HG02884 (cell line): ENCODE data around the gene KLHL2.
A peak's percentile ranks its signal among the peaks of the same experiment; 100 is the strongest.
"Not testable (repeated sequence)": the region's sequence is repeated elsewhere in the genome, so short reads cannot be mapped to it uniquely, and the experiment has no call there.

Source experiments
- ATAC-seq: cut with Tn5 transposase; IDR thresholded peaks from one replicate; pipeline ENCODE4 v1.9.1; 2021; ENCODE audit warnings: mild to moderate bottlenecking, moderate library complexity; ENCODE audit not compliant: unreplicated experiment

The KLHL2 gene

DNA sequence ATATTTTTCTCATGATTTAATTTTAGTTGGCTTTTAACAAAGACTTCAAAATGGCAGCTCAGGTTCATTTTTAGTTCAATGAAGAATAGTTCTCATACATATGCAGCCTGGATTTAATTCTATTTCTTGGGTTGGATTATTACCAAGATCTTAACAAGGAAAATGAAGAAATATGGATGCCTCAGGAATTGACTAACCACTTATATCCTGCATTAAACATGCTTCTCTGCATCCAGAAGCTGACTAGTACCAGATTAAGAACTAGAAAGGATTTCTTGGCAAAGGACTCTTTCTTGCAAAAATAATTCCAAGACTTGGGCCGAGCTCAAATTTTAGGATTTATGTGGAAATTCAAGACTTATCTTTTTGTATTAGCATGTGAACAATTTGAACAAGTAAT is 5.6 kb upstream of the KLHL2 start:
- ATAC-seq, result no peak

DNA sequence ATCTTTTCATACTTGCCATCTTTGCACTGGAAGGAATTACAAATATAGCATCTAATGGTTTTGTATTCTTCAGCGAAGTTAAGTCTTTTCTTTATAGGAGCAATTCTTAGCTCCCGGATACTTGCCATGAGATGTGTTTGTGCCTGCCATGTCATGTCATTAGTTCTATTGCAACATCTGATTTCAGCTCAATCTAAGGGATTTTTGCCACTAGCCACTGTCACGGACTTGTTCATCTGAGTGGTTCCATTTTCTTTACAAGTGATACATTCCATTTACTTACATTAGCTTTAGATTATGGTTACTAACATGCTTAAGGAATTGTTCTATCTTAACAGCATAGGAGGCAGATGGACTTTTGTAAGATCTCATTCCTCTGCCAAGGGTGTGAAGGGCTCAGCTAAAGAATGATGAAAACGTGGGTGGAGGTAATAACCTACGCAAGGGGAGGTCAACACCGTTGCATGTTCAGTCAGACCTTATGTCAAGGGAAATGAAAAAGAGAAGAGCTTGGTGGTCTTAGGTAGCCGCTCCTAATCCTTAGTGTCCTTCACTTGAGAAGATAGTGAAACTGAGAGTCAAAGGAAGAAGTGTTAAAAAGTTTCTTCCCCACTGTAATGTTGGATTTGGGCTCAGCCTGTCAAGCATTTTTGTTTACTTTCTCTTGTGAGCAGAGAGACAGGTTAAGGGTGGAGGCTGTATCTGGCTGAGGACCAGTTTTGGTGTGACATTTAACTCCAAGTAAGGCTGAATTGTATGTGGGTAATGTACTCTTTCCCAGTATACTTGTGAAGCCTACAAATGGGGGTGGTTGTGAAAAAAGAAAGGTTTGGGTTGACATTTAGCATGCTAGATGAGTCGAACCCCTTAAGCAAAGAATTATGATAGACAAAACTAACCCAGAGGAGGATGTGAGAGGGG is 3.6 kb upstream of the KLHL2 start:
- ATAC-seq, result no peak

DNA sequence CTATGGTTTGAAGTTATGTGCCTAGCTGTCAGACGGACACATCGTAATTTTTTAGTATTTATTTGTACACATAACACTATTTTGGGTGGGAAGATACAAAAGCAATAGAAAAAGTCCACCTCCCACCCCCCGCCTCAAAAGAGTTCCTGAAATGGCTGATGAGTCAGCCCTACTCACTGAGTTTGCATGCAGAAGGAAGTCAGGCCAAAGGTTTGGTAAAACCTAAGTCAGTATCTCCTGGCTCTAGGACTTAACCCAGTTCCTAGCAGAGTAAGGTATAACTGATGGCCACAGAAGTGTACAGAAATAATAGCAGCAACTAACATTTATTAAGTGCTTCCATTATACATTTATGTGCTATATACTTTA is 2.9 kb upstream of the KLHL2 start:
- no peak for ATAC-seq

DNA sequence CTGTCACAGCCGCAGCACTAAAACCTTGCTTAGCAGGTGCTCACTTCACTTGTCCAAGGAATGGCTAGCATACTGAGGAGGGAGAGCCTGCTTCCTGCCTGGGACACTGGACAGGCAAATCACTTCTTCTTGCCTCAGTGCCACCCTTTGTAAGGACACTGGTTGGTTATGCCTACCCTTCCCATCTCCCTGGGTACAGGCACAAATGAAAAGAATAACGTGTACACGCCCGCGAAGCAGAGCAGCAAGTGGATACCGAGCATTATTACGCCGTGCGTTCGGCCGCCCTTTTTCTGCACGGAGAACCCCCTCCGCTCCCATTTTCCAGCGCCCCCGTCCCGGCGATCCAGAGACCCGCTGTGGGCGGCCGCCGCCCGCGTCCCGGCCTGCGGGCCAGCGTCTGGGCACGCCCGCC is 338 bp upstream of the KLHL2 start:
- peak; percentile 25 for ATAC-seq

DNA sequence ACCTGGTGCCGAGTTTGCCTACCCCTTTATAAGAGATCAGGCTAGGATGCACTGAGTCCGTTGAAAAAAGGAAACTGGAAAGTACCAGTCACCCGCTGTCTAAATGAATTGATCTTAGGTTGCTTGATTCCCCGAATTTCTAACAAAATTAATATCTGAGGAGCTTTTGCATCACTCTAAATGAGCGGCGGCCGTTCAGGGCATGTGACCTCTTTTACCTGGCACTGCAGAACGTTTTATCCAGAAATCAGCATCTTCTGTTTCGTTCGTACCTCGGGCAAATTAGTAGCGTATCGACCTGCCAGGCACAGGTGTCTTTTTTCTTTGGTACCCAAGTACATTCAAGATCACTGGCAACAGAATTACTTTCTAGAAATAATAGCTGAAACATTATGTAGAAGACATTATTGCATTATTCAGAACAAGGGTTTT is 876 bp downstream of the KLHL2 start:
- ATAC-seq, result no peak

DNA sequence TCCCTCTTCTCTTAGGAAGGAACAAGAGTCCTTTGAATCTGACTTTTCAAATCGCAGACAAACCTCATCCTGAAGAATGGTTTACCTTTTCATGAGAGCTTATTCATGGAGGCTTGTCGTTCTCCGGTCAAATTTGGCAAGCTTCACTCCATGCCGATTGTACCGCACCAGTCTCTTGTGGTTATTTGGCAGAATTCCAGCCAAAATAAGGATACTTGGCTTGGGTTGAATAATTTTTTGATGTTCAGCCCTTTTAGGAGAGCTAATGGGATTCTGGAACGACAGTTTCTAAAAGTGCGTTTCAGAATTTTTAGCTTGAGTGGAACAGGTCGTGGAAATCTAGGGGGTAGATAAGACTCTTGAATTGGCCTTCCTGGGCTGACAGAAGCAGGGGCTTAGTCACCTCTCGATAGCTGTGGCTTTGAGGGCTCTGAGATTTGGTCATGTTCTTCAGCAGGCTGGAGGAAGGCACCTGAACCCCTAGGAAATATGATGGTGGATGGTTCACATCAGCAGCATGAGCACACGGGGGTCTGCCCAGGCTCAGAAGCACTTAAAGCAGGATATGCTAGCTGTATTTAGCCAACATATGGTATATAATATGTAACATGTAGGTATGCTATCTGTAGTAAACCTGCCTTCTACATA is 1.5 kb downstream of the KLHL2 start:
- no peak for ATAC-seq

DNA sequence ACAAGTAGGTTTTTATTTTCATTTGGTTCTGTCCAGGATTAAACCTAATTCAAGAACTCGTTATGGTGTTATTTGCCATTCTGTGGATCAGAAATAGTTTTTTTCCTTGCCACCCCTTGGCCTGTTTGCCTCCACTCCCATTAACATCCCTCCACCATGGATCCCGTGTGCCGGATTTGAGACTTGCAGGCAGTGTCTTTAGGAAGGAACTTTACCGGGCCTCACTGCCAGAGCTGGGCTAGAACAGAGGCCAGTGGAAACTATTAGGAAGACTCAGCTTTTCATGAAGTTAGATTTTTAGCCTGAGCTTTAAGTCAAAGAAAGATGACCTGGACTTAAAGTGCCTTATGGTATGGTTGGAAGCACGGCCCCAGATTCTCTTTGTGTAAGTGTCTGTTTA is 2.4 kb downstream of the KLHL2 start:
- ATAC-seq, result no peak

DNA sequence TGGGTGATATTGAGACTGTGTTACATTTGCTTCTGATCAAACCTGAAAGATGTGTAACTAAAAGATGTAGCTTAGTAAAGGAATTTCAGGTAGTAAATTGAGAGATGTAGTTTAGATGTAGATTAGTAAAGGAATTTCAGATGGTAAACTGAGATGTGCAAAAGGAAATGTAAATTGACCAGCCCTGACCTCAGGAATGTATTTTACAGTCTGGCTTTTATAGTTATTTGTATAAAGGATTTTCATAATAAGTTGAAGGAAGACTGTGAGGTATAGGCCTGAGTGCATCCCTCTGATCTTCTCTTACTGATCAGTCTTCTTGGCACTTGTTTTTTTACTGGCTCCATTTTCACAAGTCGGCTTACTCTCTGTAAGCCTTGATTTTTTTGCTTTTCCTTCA is 3.2 kb downstream of the KLHL2 start:
- no peak for ATAC-seq

DNA sequence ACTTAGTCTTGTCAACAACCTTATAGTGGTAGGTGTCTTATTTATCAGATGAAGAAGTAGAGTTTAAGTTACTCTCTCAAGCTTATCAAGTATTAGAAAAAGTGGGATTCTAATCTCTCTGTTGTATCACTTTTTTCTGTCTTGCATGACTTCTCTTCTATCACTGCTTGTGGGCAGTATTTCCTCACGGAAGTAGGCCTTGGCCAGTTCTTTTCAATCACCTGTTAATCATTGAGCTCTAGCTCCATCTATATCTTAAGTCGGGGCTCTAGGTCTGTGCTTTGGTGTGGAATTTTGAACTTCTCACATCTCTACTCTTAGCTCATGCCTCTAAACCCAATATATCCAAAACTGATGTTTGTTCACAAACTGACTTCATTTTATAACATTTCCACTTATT is 5.3 kb downstream of the KLHL2 start:
- ATAC-seq, result not testable (repeated sequence)

DNA sequence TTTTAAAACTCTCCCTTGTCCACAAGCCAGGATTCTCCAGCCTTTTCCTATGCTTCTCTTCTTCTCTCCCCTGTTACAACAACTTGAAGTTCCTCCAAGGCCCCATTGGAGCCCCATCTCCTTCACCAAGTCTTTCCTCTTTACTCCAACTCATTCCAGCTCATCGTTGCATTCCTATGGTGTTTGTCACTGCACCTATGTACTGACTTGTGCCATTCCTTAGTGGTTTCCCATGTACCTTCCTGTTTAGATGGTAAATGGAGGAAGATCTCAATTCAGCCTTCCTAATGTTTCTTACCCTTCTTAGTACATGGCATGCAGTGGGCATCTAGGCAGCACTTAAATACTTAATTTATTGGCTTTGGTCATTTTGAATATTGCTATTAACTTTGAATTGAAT is 6.0 kb downstream of the KLHL2 start:
- not testable (repeated sequence) for ATAC-seq

DNA sequence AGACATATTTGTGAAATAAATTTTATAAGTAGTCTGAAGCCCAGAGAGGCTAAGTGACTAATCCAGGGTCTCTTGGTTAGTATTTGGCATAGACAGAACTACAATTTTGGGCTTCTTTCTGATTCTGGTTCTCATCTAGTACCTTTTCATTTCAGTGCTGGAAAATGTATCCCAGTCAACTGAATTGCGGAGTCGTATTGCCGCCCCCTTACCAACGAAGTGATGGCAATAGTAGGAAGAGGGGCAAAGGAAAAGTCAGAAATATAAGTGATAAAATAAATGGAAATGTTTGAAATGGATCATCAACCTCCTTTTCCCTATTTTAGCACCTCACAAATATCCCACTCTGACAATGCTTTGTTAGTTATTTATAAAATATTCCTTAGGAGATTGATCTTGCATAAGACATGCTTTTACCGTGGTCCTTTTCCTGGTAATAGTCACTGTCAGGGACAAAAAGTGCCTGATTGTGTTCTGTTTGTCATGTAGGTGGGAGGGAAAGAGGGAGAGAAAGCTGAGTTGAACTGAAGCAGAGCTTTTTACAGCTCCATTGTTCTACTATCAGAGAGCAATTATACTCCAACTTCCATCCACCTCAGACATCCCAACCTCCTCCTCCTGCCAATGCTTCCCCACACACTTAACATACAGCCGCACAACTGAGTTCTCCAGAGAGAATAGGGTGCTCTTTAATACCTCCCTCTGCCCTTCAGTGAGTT is 6.8 kb downstream of the KLHL2 start:
- ATAC-seq, result not testable (repeated sequence)

DNA sequence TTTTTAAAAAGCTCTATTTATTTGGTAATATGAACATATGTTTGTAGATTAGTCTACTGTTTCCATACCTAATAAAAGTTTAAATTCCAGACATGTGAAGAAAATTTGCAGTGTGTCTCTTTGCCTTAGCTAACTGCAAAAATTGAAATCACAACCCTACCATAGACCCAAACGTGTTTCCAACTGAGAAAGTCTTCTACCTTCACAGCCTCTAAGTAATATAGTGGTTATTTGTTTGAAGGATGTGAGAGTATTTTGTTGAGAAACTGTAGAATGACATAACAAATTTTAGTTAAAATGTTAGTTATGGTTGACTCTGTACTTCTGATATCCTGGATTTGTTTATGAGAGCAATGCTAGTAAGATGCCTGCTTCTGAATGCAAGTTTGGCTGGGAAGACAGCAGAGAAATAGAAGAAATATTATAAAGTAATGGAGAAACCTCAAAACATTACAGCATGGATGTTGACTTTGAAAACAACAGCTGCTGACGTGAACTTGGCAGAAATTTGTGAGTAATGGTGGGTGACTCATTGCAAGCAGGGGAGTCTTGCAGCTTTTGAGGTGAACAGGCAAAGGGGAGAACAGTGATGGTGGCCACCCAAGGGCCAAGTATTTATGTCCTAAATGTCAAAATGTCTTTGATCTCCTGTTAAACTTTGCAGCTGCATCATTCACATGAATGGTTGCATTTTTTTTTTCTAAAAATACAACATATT is 7.8 kb downstream of the KLHL2 start:
- ATAC-seq, result peak; percentile 69

DNA sequence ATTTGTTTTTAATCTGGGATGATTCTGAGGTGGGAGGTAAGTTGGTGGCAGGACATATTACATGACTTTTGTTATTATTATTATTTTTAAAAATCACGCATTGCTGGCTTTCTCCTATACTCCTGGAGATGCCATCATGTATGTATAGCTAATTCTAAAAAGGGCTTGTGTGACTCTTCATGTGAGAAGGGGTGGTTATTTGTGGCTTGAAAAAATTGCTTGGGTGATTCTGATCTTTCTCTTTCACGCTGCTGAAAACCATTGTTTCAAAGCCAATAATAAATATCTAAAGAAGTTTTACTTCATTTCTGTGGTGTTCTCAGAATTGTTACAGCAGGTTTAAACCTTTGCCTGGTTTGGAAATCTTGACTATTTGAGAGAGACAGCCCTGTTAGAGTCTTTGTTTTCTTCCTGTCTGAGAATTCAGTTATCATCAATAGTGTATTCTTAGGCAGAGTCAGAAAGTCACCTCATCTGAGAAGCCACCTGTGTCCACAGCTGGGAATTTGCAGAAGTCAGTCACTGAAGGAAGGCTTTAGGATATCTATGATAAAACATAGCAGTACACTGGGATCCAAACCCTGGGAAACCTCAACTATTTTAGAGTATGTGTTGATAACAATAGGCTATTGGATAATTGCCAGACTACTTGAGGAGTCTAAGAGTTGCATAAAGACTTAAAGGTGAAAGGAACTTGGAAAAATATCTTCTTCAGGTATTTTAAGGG is 8.6 kb downstream of the KLHL2 start:
- ATAC-seq, result peak; percentile 65

DNA sequence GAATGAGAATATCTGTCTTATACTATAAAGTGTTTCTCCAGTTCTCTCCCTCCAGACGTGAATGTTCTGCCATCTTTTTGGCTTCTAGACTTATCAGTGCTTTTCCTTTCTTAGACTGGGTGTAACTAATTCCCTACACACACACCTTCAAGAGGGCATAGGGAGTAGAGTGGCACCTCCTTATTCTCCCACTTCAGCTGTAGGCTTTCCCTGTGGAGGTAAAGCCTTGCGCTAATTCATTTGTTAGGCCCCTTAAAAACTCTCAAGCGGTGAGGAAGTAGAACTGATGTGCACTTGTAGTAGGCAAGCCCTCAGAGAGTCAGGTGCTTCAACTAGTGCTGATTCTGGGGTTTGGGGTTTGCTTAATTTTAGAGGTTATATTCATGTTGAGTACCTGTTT is 10.0 kb downstream of the KLHL2 start:
- no peak for ATAC-seq

DNA sequence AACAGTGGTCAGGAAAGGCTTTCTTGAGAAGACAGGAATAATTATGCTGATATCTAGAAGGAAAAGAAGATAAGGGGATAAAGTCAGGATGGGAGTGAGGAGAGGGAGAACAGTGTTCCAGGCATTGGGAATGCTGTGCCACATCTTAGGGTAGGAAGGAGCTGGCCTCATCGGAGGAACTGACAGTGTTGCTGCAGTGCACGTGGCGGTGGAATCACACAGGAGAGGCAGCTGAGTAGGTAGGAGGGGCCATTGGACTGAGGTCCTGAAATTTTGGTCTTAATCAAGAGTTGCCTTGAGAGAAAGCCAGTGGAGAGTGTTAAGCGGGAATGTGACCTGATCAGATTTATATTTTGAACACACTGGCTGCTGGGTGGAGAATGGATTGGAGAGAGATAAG is 13.9 kb downstream of the KLHL2 start:
- ATAC-seq, result not testable (repeated sequence)

DNA sequence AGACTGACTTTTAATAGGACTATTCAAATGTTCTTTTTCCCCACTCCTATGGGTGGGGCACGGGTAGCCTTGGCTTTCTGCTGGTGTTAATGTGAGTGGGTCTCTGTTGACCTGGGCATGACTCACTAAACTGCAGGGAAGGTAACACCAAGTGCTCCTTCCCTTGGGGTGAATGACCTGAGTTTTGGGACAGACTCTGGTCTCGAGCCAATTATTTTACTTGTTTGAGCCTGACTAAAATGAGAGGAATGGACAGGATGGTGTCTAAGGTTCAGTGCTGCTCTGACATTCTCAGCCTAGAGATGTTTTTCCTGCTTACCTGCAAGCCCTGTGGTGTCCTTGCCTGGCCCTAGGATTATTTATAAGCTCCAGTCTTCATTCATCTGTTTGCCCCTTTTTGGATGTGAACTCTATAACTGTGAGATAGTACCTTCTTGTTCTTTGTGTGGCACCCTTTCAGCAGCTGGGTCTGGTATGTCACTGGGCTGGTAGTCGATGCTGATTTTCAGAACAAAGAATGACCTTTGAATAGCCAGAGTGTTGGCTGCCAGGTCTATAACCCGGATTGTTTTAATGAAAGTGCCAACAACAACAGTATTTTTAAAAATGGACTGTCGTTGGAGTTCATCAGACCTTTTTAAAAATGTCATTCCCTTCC is 14.8 kb downstream of the KLHL2 start:
- ATAC-seq, result not testable (repeated sequence)

DNA sequence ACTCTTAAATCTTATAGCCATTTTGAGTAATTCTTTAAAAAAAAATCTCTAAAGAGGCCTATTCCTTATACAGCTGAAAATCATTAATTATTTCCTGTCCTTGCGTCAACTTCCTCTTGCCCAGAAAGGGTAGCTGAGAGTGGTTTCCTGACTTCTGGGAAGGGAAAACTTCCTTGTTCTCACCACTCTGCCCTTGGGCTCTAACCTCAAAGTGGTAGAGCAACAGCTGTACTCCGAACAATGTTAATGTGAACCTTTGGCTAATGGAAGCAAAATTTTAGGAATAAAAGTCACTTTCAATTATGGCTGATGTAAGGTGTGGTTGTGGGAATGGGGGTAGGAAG is 15.3 kb downstream of the KLHL2 start:
- no peak for ATAC-seq

DNA sequence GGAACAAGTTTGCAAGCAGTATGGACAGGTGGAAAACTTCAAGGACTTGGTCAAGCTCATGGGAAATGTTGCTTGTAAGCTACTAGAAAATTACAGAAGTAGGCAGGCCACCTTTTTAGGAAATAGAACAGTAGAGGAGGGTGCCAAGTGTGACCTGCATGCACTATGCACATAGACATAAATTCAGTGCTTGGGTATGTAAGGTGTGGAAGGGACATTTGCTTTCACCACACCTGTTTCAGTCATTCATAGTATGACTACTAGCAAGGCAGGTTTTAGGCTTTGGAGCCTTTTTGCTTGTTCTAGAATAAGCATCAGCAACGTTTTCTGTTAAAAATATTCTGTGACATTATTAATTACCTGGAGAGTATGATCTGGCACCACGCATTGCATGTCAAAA is 20.0 kb downstream of the KLHL2 start:
- ATAC-seq, result not testable (repeated sequence)

DNA sequence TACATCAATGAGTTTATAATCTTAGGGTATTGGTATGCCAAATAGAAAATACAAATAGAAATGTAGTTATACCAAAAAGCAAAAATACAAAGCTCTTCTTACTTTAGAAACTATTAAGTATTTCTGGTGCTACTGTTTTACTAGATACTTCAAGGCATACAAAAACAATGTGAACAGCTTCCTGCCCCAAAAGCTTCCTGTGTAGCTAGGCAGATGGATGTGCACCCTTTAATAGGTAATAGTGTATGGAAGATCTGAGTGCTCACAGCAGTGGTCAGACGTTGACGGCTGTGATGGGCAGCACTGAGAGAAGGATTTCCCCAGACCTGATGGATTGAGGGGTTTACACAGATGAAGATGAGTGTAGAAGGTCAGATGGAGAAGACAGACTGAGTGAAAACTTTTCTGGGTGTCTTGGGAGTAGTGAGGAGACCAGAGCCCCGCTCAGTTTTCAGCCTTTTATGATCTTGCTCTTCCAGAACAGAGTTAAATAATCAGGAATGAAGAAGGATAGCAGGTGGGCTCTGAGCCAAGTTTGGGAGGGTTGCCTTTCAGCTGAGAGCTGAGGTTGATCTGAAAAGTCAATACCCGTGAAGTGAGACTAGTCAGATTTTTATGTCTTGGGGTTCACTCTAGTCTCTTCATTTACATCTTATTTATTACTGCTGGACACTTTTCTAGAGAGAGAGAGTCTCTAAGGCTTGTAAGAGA is 22.3 kb downstream of the KLHL2 start:
- not testable (repeated sequence) for ATAC-seq
